Embryonic facial prominence (tissue), 1 donor: ENCODE measurements around the gene ABCB8.

Experiments used
- DNase-seq: peaks from one replicate; pipeline ENCODE4 v3.0.0-alpha.2; 2016; ENCODE audit errors: extremely low spot score

The ABCB8 gene

DNA sequence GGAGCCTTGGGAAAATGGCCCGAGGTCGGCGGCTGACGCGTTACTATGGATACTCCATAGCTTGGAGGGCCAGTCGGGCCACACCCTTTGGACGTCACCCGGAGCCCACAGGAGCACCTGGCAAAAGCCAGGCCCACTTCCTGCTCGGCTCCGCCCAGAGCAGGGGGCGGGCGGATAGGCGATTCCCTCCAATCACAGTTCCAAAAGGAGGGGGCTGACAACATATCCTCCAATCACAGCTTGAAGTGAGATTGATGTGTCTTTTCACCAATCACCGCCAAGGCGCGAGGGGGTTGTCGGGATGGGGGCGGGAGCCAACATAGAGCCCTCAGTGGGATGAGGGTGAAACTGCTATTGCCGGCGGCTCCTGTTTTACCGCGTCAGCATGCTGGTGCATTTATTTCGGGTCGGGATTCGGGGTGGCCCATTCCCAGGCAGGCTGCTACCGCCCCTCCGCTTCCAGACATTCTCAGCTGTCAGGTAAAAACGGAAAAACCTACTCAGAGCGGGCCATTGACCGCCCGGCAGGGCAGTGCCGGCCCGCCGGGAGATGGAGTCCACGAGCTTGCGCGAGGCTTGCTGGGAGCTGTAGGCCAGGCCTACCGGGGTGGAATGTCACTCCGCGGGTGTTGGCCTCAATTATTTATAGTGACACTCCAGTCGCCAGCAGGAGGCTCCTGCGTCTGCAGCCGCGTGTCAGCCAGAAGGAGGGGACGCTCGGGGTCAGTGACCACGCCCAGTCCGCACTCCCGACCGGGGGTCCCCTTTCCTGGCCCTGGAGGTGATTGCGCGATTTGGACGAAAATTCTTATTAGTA is at the start of gene ABCB8:
Gene ABCB8 (plus strand): TSS at position 320 of the 817 bp plus-strand sequence. CDS start 66 bp downstream, at position 386.
- DNase-seq, result peak; percentile 97

DNA sequence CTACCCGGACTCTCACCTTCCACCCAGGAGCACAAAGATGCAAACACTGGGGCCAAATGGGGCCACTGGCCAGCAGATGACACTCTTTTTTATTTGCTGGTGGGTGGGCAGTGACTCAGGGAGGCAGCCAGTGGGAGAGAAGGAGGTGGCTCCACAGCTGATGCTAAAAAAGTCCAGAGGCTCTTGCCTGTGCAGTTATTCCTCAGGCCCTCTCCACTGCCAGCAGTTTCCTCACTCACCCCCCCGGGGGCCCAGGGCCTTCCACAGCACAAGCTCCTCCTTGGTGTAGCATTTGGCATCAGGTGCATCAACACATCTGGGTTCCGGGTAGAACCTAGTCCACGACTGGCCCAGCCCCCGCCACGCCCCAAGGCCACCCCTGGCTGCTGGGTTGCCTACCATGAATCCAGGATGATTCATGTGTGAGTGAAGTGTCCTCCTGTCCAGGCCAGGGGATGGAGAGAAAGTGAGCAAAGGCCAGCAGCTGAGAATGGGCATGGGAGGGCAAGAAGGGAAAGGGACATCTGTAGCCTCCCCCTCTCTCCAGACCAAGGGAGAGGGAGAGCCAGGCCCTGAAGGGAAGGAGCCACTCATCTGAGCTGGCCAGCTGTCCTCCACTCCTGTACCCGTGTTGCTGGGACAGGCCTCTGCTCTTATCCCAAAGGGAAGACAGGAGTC is 48.4 kb upstream of the ABCB8 start:
- no peak for DNase-seq

DNA sequence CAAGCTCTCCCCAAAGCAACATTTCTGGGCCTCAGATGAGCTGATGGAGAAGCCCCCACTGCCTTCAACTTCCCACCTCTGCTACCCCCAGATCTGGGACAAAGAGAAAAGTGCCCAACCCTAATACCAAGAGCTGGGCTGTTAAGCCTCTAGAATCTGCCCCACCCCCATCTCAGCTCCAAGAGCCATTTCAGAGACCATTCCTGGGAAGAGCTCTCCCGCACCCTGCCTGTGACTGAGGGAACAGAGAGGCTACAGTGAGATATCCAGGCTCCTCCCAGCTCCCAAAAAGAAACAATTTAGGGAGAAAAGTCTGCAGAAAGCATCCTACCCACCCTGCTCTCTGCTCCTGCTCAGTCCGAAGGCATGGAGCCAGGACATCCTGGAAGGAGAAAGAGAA is 47.6 kb upstream of the ABCB8 start:
- DNase-seq, result no peak

DNA sequence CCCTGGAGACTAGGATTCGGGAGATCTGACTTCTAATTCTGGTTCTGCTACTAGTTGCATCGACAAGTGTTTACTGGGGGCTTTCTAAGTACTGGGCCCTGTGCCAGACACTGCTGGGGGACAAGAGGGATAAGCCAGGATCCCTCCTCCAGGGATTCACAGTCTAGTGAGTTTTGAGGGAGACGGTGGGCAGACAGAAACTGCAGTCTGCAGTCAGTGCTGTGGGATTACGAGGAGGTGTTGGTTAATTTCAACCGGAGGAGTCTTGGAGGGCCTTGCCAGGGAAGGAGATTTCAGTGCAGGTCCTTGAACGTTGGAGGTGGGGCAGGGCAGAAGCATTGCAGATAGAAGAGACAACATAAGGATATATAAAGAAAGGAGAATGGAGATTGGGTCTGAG is 46.6 kb upstream of the ABCB8 start:
- no peak for DNase-seq

DNA sequence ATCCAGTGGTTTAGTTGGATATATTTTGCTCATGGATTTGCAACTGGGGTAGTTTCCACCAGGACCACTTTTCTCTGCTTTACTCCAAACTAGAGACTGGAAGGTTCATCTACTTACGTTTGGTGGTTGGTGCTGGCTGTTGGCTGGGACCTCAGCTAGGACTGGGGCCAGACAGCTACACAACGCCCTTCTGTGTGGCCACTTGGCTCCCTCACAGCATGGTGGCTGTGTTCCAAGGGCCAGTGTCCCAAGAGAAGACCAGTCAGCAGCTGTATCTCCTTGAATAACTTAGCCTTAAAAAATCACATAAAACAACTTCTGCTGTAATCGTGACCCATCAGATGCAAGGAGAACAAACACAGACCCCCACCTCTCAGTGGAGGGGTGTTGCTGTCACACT is 45.9 kb upstream of the ABCB8 start:
- DNase-seq, result no peak

DNA sequence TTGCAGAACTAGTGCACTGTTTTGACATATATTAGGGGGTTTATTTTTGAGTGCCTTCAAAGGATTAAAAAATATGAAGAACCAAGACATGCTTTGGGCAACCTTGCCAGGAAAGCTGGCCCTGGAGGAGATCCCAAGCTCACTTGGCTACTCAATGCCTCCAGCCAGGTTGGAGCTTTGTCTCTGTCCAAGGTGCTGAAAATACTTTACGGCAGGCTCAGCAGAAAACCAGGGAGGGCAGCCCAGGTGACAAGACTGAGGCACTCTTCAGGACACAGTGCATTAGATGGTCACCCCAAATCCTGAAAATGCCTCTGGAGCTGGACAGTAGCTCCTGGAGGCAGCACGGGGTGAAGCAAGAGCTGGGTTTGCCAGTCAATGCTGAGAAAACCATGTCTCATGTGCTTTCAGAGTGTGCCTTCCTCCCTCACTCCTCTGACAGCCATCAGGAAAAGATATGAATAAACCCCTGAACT is 44.3 kb upstream of the ABCB8 start:
- no peak for DNase-seq

DNA sequence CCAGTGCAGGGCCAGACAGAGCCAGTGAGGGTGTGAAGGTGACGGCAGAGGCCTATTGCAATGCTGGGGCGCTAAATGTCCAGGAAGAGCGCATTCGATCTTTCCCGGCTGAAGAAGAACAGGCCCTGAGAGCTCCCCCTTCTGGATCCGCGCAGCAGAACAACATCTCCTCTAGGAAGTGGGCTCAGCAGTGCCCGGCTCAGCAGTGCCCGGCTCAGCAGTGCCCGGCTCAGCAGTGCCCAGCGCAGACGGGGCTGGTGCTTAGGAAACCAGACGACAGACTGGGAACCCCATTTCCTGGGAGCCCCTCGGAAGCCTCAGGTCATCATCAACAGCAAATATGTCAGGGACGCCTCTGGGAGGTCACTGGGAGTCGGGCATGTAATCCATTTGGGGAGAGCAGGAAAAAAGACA is 42.1 kb upstream of the ABCB8 start:
- no peak for DNase-seq

DNA sequence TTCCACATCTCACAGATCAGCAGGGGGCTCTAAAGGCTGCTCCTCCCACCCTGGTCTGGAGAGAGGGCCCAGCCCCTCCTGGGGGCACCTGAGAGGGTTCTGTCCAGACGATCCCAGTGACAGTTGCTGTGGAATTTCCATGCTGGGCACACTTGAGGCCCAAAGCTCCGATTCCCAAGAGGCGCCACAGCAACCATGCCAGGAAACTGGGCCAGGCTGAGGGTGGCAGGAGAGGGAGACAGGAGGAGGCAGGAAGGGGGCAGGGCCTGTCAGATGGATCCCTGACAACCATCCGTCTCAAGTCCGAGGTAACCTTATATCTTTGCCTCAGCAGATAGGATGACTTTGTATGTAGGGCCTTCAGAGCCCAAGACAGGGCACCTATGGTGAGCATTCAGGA is 41.7 kb upstream of the ABCB8 start:
- no peak for DNase-seq

DNA sequence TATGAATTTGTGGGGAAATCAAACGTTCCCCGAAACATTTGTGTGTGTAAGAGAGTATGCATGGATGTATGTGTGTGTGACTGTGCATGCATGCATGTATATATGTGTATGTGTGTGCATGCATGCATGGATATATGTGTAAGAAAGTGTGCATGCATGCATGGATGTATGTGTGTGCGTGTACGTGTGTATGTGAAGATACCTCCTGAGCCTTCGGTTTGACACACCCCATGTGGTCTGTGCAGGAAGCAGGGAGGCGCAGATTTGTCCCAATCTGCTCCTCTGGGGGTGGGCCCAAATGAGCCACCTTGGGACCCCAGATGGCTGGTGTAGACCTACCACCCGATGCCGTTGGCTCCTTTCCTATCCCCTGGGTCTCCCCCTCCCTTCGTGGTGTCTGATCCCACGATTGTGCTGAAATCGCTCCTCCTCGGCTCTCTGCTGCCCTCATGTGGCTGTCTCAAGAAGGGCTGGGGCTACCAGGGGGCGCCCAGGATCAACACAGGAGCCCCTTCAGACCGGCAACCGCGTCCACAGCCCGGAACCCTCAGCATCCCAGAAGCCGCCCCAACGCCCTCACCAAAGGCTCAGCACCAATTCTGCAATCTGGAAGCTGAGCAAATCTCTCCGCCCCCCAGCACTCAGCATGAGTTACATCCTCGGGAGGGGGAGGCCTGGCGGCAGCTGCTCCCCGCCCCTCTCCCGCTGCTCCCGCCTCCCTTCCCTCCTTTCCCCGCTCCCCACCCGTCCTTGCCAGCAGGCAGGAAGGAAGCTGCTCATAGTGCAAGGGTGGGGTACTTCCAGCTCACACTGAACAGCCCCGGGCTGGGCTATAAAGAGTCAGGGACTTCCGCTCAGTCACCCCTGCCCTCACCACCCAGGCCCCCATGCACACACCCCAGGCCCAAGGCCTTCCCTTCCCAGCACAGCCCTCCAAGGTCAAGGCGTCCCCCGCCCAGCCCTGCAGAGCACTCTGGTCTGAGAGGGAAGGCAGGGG is 39.7 kb upstream of the ABCB8 start:
- no peak for DNase-seq

DNA sequence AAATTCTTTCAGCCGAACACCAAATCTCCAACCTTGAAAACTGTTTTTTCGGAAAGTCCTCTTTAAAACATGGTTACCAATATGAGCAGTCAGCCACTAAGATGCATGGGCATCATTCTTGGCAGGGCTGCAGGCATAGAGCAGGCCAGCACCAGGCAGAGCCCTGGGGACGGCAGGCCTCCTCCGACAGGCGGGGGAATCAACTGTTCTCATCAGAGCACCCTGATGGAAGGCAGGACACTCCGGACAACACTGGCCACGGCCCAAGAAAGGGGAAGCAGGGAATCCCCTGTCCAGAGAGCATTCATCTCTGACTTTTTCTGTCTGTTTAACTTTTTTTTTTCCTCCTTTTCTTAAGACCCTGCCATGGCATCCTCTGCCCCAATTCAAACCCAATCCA is 38.8 kb upstream of the ABCB8 start:
- DNase-seq, result no peak

DNA sequence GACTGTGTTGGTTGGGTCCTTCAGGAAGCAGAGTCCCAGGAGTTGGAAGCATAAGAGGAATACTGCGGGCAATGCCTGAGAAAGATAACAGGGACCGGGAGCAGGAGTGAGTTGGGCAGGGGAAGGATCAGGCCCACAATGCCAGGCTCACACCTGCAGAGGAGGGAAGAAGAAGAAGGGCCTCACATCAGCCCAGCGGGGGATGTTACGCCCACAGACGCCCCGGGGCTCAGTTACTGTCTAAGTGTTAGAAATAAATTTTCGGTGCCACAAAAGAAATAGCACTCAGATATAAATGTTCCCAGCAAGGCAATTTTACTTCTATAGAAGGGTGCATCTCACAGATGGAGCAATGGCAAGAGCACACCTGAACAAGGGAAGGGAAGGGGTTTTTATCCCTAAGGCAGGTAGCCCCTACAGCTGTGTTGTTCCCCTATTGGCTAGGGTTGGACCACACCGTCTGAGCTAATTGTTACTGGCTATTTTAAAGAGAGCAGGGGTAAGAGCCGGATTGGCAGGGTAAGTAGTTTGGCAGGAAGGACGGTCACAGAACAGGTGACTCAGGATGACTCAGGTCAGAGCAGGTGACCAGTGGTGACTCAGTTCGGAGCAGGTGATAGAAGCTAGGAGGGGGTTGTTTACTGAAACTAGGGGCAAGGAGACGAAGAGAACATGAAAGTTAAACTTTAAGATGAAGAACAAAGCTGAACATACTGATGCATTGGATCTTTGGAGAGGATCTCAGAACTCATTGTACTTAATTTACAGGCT is 37.6 kb upstream of the ABCB8 start, which contains the start of gene NOS3:
Gene NOS3 (plus strand): TSS at position 602 of the 771 bp plus-strand sequence. CDS start 2,787 bp downstream, outside the sequence.
- DNase-seq, result no peak

DNA sequence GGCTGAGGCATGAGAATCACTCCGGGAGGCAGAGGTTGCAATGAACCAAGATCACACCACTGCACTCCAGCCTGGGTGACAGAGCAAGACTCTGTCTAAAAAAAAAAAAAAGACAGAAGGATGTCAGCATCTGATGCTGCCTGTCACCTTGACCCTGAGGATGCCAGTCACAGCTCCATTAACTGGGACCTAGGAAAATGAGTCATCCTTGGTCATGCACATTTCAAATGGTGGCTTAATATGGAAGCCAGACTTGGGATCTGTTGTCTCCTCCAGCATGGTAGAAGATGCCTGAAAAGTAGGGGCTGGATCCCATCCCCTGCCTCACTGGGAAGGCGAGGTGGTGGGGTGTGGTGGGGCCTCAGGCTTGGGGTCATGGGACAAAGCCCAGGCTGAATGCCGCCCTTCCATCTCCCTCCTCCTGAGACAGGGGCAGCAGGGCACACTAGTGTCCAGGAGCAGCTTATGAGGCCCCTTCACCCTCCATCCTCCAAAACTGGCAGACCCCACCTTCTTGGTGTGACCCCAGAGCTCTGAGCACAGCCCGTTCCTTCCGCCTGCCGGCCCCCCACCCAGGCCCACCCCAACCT is 36.1 kb upstream of the ABCB8 start:
- DNase-seq, result no peak

DNA sequence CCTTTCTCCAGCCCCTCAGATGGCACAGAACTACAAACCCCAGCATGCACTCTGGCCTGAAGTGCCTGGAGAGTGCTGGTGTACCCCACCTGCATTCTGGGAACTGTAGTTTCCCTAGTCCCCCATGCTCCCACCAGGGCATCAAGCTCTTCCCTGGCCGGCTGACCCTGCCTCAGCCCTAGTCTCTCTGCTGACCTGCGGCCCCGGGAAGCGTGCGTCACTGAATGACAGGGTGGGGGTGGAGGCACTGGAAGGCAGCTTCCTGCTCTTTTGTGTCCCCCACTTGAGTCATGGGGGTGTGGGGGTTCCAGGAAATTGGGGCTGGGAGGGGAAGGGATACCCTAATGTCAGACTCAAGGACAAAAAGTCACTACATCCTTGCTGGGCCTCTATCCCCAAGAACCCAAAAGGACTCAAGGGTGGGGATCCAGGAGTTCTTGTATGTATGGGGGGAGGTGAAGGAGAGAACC is 35.4 kb upstream of the ABCB8 start:
- DNase-seq, result no peak

DNA sequence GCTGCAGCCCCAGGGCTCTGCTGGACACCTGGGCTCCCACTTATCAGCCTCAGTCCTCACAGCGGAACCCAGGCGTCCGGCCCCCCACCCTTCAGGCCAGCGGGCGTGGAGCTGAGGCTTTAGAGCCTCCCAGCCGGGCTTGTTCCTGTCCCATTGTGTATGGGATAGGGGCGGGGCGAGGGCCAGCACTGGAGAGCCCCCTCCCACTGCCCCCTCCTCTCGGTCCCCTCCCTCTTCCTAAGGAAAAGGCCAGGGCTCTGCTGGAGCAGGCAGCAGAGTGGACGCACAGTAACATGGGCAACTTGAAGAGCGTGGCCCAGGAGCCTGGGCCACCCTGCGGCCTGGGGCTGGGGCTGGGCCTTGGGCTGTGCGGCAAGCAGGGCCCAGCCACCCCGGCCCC is 34.7 kb upstream of the ABCB8 start:
- DNase-seq, result no peak

DNA sequence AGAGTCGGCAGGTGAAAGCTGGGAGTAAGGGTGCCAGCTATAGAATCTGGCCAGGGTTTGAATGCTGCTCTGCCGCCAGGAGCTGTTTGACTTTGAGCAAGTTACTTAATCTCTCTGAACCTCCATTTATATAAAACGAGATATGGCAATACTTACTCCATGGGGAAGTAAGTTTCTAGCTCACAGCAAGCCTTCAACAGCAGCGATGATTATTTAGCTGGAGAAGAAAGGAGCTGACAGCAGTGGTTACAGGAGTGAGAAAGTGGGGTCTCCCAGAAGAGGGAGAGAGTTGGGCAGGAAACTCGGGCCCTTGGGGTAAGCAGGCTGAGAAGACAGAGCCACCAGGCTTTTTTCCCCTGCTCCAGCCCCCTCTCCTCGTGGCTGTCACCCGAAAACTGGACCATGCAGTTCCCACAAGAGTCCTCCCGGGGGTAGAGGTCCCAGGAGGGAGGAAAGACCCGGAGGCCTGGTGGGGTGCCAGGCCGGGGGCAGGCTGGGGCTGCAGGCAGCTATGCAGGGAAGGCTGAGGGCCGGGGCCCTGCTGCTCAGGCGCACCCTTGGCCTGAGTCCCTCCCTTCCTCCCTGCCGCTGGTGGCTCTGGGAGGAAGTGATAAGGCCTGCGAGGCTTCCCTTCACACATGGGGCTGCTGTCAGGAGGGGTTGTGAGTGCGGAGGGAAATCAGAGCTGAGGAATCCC is 34.0 kb upstream of the ABCB8 start:
- no peak for DNase-seq

DNA sequence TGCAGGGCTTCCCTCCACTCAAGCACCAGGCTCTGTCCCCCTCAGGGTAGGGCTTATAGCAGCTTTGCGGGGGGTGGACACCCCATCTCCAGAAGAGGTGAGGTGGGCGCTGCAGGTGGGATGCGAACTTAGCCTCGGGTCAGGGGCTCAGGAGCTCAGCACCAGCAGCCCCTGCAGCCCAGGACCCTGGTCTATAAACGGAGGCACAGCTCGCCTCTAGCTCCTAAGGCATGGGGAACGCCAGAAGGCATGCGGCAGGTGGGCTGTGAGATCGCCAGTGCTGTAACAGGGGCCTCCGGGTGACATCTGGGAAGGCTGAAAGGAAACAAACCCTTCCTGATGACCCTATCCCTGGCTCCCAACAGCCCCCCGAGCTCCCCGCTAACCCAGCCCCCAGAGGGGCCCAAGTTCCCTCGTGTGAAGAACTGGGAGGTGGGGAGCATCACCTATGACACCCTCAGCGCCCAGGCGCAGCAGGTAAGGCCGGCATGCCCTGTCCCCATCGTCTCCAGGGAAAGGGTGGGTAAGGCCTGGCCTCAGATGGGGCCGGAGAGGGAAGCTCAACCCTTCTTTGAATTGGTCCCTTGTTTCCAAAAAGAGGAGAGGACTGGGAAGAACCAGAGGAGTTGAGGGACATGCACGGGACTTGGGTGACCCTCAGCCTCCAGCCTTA is 33.3 kb upstream of the ABCB8 start:
- DNase-seq, result no peak

DNA sequence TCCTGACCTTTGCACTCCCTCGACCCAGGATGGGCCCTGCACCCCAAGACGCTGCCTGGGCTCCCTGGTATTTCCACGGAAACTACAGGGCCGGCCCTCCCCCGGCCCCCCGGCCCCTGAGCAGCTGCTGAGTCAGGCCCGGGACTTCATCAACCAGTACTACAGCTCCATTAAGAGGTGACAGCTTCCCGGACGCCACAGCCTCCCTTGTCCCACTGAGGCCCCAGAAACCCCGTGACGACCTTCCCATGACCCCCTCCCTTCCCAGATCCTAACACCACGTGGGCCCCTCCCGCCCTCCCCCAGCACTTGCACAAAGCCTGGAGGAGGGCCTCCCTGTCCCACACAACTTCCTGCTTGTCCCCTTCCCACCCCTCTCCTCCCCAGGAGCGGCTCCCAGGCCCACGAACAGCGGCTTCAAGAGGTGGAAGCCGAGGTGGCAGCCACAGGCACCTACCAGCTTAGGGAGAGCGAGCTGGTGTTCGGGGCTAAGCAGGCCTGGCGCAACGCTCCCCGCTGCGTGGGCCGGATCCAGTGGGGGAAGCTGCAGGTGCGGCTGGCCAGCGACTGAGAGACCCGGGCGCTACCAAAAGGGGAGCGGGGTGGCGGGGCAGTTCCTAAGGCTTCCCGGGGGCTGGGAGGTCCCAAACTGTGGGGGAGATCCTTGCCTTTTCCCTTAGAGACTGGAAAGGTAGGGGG is 31.7 kb upstream of the ABCB8 start:
- no peak for DNase-seq

DNA sequence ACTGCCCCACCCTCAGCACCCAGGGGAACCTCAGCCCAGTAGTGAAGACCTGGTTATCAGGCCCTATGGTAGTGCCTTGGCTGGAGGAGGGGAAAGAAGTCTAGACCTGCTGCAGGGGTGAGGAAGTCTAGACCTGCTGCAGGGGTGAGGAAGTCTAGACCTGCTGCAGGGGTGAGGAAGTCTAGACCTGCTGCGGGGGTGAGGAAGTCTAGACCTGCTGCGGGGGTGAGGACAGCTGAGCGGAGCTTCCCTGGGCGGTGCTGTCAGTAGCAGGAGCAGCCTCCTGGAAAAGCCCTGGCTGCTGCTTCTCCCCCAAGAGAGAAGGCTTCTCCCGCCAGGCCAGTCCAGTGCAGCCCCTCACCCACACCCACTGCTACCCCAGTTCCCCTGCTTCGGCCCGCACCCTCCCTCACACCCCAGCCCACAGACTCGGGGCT is 31.2 kb upstream of the ABCB8 start:
- DNase-seq, result no peak

DNA sequence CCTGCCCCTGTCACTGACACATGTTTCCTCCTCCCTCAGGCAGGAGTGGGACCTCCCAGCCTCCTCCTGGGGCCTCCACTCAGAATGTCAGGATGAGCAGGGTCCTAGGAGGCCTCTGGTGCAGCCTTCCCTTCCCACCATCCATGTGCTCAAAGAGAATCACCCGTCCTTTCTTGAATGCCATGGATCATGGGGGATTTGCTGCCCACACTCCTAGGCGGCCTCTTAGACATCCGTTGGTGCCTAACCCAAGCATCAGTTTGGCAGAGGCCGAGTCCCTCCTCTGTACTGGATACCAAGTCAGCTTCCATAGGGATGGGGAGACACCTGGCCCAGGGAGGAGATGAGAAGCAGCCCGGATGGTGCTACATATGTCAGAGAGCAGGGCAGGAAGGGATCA is 30.4 kb upstream of the ABCB8 start:
- no peak for DNase-seq
